ENCODE data around the gene ANO8. TPM values are rescaled to one million over a fixed set of nuclear protein-coding genes. Genes with fewer than 3 reads are reported as not detected.

Gene ANO8
- total and polyA plus RNA-seq, 2 donors (not counting 1 experiment from before 2014, with no cell fraction given): 3.0 to 5.2 TPM

- H3K79me2 ChIP-seq (ENCODE audit: control insufficient read depth, insufficient read depth, low read length): no peaks in the 10 kb centered on the region
- no peak overlapping the region for H3K4me3 ChIP-seq (ENCODE audit: control extremely low read depth in 1 of 5, extremely low read depth in 1 of 5, insufficient read depth in 1 of 5, low read depth in 2 of 5, low read length in 4 of 5)
- Mint-ChIP-seq H3K27me3 (peaks cover 39% of the 10 kb centered on the region), H3K4me3 (no peak overlapping the region), H3K27ac (peak overlapping the region; percentile 15), H3K9me3 (ENCODE audit: insufficient read depth) (no peaks in the 10 kb centered on the region), H3K4me1 (no peaks in the 10 kb centered on the region)
- TF ChIP-seq EZH2 (IDR thresholded peaks at IDR 0.05; ENCODE audit: borderline replicate concordance, insufficient read depth, low read depth, low read length, poor library complexity, severe bottlenecking) (no peak), CTCF (IDR thresholded peaks at IDR 0.05) (no peak)
- intact Hi-C loops (cut with micrococcal nuclease): no loop called here
- WGBS (ENCODE audit: insufficient coverage): 71% methylated on average over 11 of the region's 14 CpGs
- no peaks in the 10 kb centered on the region for H3K9me3 ChIP-seq (ENCODE audit: control extremely low read depth in 1 of 3, control insufficient read depth in 2 of 3, insufficient read depth in 1 of 3, low read length in 2 of 3)
- H3K27ac ChIP-seq (ENCODE audit: low read length in 2 of 2): no peak overlapping the region
- H3K9ac ChIP-seq (ENCODE audit: low read length): no peak overlapping the region
- POLR2A ChIA-PET: no interaction called here
- H4K20me1 ChIP-seq (ENCODE audit: control insufficient read depth, insufficient read depth, low read length, poor library complexity, severe bottlenecking): no peaks in the 10 kb centered on the region
- no peak overlapping the region for H2AFZ ChIP-seq (ENCODE audit: insufficient read depth, low read depth, low read length, poor library complexity, severe bottlenecking)
- H3K36me3 ChIP-seq (replicated peaks in 1 of 2; ENCODE audit: control extremely low read depth in 1 of 2, control insufficient read depth in 1 of 2, extremely low read depth in 1 of 2, insufficient read depth in 2 of 2, low read length in 1 of 2): no peaks in the 10 kb centered on the region
- no peak overlapping the region for H3K4me2 ChIP-seq (replicated peaks; ENCODE audit: low read depth, low read length, poor library complexity, severe bottlenecking)
- peaks cover 0 to 38% (median 14%) of the 10 kb centered on the region in 4 experiments for H3K27me3 ChIP-seq (replicated peaks in 1 of 4; ENCODE audit: control extremely low read depth in 1 of 4, control insufficient read depth in 3 of 4, insufficient read depth in 4 of 4, low read length in 3 of 4)
- CTCF ChIA-PET: no interaction called here
- no peak for ATAC-seq (ENCODE audit: low read depth)
- H3K4me1 ChIP-seq (ENCODE audit: control insufficient read depth in 2 of 2, insufficient read depth in 2 of 2, low read length in 2 of 2): no peaks in the 10 kb centered on the region
- DNase-seq: no peak
Observed at GRCh38 chr19:17352608-17353280, 18.1 kb upstream of the ANO8 start.

- no peak for ATAC-seq (ENCODE audit: low read depth)
- Histone ChIP-seq H3K36me3 (replicated peaks in 1 of 2; ENCODE audit: control extremely low read depth in 1 of 2, control insufficient read depth in 1 of 2, extremely low read depth in 1 of 2, insufficient read depth in 2 of 2, low read length in 1 of 2) (no peaks in the 10 kb centered on the region), H3K79me2 (ENCODE audit: control insufficient read depth, insufficient read depth, low read length) (no peaks in the 10 kb centered on the region), H3K4me2 (replicated peaks; ENCODE audit: low read depth, low read length, poor library complexity, severe bottlenecking) (no peak overlapping the region), H2AFZ (ENCODE audit: insufficient read depth, low read depth, low read length, poor library complexity, severe bottlenecking) (no peak overlapping the region), H4K20me1 (ENCODE audit: control insufficient read depth, insufficient read depth, low read length, poor library complexity, severe bottlenecking) (no peaks in the 10 kb centered on the region), H3K27me3 (replicated peaks in 1 of 4; ENCODE audit: control extremely low read depth in 1 of 4, control insufficient read depth in 3 of 4, insufficient read depth in 4 of 4, low read length in 3 of 4) (peaks cover 0 to 45% (median 16%) of the 10 kb centered on the region in 4 experiments), H3K4me1 (ENCODE audit: control insufficient read depth in 2 of 2, insufficient read depth in 2 of 2, low read length in 2 of 2) (no peaks in the 10 kb centered on the region), H3K4me3 (ENCODE audit: control extremely low read depth in 1 of 5, extremely low read depth in 1 of 5, insufficient read depth in 1 of 5, low read depth in 2 of 5, low read length in 4 of 5) (no peak overlapping the region), H3K27ac (ENCODE audit: low read length in 2 of 2) (no peak overlapping the region), H3K9ac (ENCODE audit: low read length) (no peak overlapping the region), H3K9me3 (ENCODE audit: control extremely low read depth in 1 of 3, control insufficient read depth in 2 of 3, insufficient read depth in 1 of 3, low read length in 2 of 3) (no peaks in the 10 kb centered on the region)
- 93% methylated on average over 42 of the region's 45 CpGs for whole genome bisulfite sequencing (ENCODE audit: insufficient coverage)
- POLR2A ChIA-PET: no interaction called here
- Mint-ChIP-seq H3K27ac (no peak overlapping the region), H3K27me3 (peaks cover 42% of the 10 kb centered on the region), H3K9me3 (ENCODE audit: insufficient read depth) (no peaks in the 10 kb centered on the region), H3K4me3 (no peak overlapping the region), H3K4me1 (no peaks in the 10 kb centered on the region)
- DNase-seq: no peak
- TF ChIP-seq EZH2 (IDR thresholded peaks at IDR 0.05; ENCODE audit: borderline replicate concordance, insufficient read depth, low read depth, low read length, poor library complexity, severe bottlenecking): no peak
- no peak for TF ChIP-seq CTCF (IDR thresholded peaks at IDR 0.05)
- intact Hi-C loops (cut with micrococcal nuclease): no loop called here
- CTCF ChIA-PET: interaction anchor here (1.0 kb wide), 1 partner anchor 34 kb away, joined by 3 read pairs; no protein-coding TSS in a partner anchor
Observed at GRCh38 chr19:17351815-17352435, 17.3 kb upstream of the ANO8 start.

Measured in B cell (primary cell).